Measurements from ENCODE around the gene TECPR1. TPM values are rescaled to one million over a fixed set of nuclear protein-coding genes. Genes with fewer than 3 reads are reported as not detected.

The TECPR1 gene
- total RNA-seq, 1 donor from 2014 or later = 44.0 TPM

- no peak overlapping the region for H3K4me3 ChIP-seq (ENCODE audit: low read depth, low read length)
- H3K27me3 ChIP-seq (ENCODE audit: control insufficient read depth, insufficient read depth, low read length) = no peaks in the 10 kb centered on the region
- H3K36me3 ChIP-seq (ENCODE audit: control insufficient read depth, insufficient read depth, low read length) = no peaks in the 10 kb centered on the region
- TF ChIP-seq, protein P1, sequence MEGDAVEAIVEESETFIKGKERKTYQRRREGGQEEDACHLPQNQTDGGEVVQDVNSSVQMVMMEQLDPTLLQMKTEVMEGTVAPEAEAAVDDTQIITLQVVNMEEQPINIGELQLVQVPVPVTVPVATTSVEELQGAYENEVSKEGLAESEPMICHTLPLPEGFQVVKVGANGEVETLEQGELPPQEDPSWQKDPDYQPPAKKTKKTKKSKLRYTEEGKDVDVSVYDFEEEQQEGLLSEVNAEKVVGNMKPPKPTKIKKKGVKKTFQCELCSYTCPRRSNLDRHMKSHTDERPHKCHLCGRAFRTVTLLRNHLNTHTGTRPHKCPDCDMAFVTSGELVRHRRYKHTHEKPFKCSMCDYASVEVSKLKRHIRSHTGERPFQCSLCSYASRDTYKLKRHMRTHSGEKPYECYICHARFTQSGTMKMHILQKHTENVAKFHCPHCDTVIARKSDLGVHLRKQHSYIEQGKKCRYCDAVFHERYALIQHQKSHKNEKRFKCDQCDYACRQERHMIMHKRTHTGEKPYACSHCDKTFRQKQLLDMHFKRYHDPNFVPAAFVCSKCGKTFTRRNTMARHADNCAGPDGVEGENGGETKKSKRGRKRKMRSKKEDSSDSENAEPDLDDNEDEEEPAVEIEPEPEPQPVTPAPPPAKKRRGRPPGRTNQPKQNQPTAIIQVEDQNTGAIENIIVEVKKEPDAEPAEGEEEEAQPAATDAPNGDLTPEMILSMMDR (IDR thresholded peaks at IDR 0.05; ENCODE audit: insufficient read depth, low read length, poor library complexity, severe bottlenecking) = no peak
- DNase-seq (ENCODE audit: low read depth) = no peak
These were observed 24.3 kb upstream of the TECPR1 start for GRCh38 chr7:98276241-98276761.

GRCh38 chr7:98267303-98267702 lies 15.3 kb upstream of the TECPR1 start:
- Histone ChIP-seq H3K4me3 (ENCODE audit: low read depth, low read length) (no peak overlapping the region), H3K27me3 (ENCODE audit: control insufficient read depth, insufficient read depth, low read length) (no peaks in the 10 kb centered on the region), H3K36me3 (ENCODE audit: control insufficient read depth, insufficient read depth, low read length) (no peaks in the 10 kb centered on the region)
- no peak for DNase-seq (ENCODE audit: low read depth)
- TF ChIP-seq, protein P1 (IDR thresholded peaks at IDR 0.05; ENCODE audit: insufficient read depth, low read length, poor library complexity, severe bottlenecking) = no peak

GRCh38 chr7:98266840-98267239 lies 14.8 kb upstream of the TECPR1 start:
- DNase-seq (ENCODE audit: low read depth) = no peak
- H3K36me3 ChIP-seq (ENCODE audit: control insufficient read depth, insufficient read depth, low read length) = no peaks in the 10 kb centered on the region
- TF ChIP-seq, protein P1 (IDR thresholded peaks at IDR 0.05; ENCODE audit: insufficient read depth, low read length, poor library complexity, severe bottlenecking) = peak; percentile 9
- no peaks in the 10 kb centered on the region for H3K27me3 ChIP-seq (ENCODE audit: control insufficient read depth, insufficient read depth, low read length)
- H3K4me3 ChIP-seq (ENCODE audit: low read depth, low read length) = no peak overlapping the region

DNA sequence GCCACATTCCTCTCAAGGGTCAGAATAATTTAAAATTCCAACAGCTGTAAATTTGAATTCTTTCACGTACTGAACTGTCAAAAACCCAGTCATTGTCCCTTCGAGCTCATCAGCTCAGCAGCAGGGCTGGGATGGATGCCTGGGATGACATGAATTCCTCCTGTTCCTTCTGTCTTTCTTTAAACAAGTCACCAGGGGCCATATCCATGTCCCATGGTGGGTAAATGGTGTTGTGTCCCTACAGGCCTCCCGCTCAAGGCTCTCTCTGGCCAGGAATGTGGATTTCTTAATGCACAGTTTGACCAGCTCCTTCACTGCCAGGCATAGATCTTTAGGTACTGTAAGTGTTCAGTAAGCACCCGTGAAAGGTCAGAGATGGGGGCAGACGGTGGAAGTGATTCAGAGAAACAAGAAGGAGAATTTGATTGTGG lies 13.8 kb upstream of the TECPR1 start:
- TF ChIP-seq, protein P1 (IDR thresholded peaks at IDR 0.05; ENCODE audit: insufficient read depth, low read length, poor library complexity, severe bottlenecking) = no peak
- H3K27me3 ChIP-seq (ENCODE audit: control insufficient read depth, insufficient read depth, low read length) = no peaks in the 10 kb centered on the region
- no peak for DNase-seq (ENCODE audit: low read depth)
- no peaks in the 10 kb centered on the region for H3K36me3 ChIP-seq (ENCODE audit: control insufficient read depth, insufficient read depth, low read length)
- H3K4me3 ChIP-seq (ENCODE audit: low read depth, low read length) = no peak overlapping the region

DNA sequence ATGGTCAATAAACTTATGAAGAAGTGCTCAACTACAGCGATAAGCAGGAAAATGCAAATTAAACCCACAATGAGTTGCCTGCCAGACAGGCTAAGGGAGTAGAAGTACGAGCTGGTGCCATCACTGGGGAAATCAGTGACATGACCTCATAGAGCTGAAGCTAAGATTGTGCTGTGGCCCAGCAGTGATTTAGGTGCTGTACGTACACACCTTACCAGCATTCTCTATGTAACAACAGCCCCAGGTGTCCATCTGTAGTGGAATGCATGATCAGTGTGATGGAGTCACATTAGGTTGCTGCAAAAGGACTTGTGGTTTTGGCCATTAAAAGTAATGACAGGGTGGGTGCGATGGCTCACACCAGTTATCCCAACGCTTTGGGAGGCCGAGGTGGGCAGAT lies 5.7 kb upstream of the TECPR1 start:
- H3K27me3 ChIP-seq (ENCODE audit: control insufficient read depth, insufficient read depth, low read length) = no peaks in the 10 kb centered on the region
- DNase-seq (ENCODE audit: low read depth) = no peak
- TF ChIP-seq, protein P1 (IDR thresholded peaks at IDR 0.05; ENCODE audit: insufficient read depth, low read length, poor library complexity, severe bottlenecking) = no peak
- no peak overlapping the region for H3K4me3 ChIP-seq (ENCODE audit: low read depth, low read length)
- H3K36me3 ChIP-seq (ENCODE audit: control insufficient read depth, insufficient read depth, low read length) = no peaks in the 10 kb centered on the region

GRCh38 chr7:98256431-98256830 lies 4.4 kb upstream of the TECPR1 start:
- no peaks in the 10 kb centered on the region for H3K27me3 ChIP-seq (ENCODE audit: control insufficient read depth, insufficient read depth, low read length)
- TF ChIP-seq, protein P1 (IDR thresholded peaks at IDR 0.05; ENCODE audit: insufficient read depth, low read length, poor library complexity, severe bottlenecking) = no peak
- no peak for DNase-seq (ENCODE audit: low read depth)
- no peak overlapping the region for H3K4me3 ChIP-seq (ENCODE audit: low read depth, low read length)
- no peaks in the 10 kb centered on the region for H3K36me3 ChIP-seq (ENCODE audit: control insufficient read depth, insufficient read depth, low read length)
